NCI-H345 treated with DMSO at 0.1 percent for 48 hours (cell line): ENCODE data around the gene OR4K1.
"Not testable (repeated sequence)": the region's sequence is repeated elsewhere in the genome, so short reads cannot be mapped to it uniquely, and the experiment has no call there.

Source experiments
- DNase-seq: peaks from one replicate; lab custom pipeline; 2025; ENCODE audit not compliant: unreplicated experiment; lab: John Stamatoyannopoulos, UW

Gene OR4K1, protein sequence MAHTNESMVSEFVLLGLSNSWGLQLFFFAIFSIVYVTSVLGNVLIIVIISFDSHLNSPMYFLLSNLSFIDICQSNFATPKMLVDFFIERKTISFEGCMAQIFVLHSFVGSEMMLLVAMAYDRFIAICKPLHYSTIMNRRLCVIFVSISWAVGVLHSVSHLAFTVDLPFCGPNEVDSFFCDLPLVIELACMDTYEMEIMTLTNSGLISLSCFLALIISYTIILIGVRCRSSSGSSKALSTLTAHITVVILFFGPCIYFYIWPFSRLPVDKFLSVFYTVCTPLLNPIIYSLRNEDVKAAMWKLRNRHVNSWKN

DNA sequence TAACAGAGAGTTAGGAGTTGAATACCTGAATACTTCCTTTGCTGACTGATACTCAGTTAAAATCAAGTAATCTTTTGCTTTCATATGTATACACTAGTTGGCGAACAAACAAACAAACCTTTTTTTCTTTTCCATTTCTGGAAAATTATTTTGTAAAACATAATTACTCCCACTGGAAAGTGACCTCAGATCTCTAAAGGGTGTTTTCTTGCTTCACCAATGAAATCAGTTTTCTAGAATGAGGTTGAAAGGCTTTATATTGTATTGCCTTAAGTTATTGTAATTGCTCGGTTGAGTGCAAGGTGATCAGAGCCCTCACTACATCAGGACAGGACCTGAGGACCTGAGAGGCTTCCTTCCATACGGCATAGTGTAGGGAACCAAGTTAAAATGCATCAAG lies at the start of gene OR4K1:
OR4K1 (plus strand) TSS at position 301 of the 400 bp plus-strand sequence. CDS start 4,750 bp downstream, outside the sequence.
- DNase-seq = no peak

DNA sequence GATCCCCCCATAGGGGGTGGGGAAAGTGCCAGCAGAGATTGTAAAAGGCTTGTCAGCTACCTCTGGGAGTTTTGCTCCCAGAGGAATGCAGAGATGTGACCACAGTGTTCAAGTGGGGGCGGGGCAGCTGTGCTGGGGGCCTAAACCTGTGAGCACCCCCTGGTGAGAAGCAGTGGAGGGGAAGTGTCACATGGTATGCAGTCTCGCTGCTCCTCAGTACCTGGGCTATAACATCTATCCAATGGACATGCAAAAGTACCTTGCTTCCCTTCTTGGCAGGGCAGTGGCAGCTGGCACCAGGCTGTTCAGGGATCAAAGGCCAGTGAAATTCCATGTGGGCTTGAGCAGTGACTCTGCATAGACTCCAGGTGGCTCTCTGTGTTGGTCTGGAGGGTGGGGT lies 35.4 kb upstream of the OR4K1 start:
- DNase-seq = no peak

DNA sequence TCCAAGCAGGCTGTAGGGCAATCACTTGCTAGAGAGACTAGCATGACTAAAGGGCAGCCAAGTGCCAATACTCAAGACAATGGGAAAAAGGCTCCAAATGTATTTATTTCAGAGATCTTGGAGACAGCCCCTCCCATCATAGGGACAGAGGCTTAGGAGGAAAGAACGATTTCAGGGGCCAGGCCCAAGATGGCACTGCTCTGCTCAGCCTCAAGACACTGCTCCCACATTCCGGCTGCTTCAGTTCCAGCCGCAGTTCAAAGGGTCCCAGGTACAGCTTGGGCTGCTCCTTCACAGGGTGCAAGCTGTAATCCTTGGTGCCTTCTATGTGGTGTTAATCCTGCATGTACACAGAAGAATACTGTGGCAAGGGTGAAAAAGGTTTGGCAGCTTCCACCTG lies 29.7 kb upstream of the OR4K1 start:
- no peak for DNase-seq

DNA sequence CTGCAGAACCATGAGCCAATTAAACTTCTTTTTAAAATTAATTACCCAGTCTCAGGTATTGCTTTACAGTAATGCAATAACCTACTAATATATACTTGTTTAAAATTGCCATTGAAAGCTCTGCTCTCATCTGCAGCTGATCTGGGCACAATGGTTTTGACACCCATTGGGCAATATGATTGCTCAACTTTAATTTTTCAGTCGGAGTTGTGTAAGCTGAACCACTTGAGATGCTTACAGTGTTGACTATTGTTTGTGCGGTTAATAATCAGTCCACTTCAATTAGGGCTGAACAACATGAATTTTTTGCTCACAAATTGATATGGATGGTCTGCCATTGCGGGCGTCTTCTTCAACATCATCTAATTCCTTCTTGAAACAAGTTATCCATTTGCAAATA lies 28.3 kb upstream of the OR4K1 start:
- DNase-seq = no peak

DNA sequence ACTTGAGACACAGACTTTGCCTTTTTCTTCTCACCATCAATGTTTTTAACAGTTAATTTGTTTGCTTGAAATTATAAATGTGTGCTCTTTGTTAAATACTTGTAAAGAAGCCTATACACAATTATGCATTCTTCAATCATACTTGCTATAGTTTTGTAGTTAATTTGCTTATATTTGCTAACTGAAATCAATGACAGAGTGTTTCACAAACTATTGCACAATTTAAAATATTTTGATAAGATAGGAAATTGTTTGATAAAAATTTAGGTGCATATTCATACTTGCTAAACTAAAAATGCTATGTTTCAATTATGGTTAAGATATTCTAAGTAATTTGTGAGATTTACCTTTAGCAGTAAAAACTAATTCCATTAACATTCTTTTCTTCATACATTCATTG lies 24.1 kb upstream of the OR4K1 start:
- no peak for DNase-seq

DNA sequence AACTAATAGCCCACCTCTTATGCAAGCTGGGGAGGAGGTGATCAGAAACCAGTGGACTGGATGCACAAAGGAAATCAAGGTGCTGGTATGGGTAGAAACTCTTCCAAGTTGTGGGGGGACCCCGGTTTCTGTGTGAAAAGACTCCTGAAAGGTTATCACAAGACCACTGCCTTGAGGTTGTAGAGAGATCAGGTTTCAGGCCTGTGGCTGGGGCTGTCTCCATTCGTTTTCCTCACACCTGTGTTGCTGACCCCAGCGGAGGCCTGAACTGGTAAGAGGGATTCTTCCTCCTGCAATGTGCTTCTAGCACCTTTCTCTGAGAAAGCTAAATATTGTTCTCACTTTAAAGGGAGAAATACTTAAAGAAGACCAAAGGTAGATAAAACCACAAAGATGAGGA lies 19.6 kb upstream of the OR4K1 start:
- no peak for DNase-seq

DNA sequence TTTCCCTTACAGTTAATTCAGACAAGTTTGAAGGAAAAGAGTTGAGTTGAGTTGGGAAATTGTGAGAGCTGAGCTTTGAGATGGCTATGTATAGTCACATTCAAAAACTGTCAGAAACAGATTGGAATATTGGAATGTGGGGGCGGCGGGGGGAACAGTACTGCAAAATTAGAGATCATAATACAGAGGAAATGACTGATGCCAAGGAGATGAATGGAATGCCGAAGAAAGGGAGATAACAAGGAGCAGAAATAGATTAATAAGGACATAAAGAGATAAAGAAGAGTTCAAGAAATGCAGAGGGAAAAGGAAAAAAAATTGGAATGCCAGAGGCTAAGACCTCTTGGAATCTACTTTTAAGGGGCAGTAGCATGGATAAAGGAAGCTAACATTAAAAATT lies 13.5 kb upstream of the OR4K1 start:
- DNase-seq = no peak

DNA sequence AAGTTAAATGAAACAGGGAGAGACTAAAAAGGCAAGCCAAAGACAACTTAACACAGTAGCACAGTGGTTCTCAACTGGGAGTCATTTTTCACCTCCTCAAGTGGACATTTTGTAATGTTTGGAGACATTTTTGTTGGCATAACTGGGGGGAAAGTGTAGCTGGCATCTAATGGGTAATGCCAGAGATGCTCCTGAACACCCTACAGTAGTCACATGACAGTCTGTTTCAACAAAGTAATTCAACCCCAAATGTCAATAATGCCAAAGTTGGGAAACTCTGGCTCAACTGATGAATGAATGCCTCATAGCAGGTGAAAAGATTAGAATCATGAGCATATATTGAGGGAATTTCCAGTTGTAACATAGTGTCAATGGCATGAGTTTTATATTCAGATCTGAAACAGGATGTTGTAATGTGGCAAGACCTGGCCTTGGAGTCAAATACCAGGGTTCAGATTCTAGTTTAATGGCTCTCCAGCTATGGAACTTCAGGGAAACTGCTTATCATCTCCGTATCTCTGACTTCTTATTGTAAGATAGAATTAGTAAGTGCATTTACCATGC lies 12.7 kb upstream of the OR4K1 start:
- DNase-seq = no peak

DNA sequence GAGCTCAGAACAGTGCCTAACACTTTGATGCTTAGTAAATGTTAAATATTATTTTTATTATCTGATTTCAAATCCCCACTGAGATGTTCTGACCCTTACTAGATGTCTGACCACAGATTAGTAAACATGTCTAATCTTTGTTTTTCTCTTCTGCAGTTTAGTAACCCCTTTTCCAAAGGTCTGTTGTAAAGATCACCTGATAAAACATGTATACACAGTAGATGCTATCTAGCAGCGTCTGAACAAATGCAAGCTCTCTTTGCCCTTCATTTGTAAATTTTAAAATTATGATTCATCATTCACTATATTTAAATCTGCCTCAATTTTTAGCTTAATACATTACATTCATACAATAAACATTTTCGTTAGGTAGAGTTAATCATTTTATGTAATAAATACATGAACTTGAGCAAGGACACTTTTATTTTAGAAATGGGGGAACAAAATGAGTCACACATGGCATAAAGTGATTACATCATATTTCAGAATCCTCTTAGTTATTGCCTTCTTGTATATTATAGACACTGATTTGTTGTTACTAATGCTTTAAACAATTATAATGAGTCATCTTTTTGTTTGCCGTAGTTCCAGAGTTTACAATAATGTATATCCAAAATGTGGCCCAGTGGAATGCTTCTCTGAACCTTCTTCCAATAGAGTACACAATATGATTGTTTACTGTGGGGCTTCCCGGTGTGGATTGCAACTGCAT lies 12.0 kb upstream of the OR4K1 start:
- DNase-seq = no peak

DNA sequence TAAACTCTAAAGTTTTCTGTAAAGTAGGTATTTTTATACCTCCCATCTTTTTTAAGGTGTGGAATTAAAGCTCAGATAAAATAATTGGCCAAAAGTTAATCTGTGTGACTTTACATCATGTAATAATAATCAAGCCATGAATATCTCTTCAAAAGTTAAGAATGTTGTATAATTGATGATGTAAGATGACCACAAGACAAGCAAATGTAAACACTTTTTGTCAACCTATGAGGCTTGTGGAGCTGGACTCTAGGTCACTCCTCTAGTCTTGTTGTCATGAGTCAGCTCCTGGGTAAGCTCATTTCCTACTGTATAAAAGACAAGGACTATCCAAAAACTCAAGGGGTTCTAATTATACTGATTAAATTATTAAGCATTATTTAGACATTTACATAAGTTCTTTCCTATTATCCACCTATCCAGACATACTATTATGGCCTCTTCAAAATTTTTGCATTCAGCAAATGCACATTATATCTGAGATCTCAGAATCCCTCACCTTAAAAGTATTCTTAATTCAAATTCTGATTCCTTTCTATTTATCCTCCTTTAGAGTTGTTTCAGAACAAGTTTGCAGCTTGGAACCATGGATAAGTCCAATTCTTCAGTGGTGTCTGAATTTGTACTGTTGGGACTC lies 10.6 kb upstream of the OR4K1 start, which contains the start of gene OR4K5:
OR4K5 (plus strand) TSS at position 587 of the 637 bp plus-strand sequence; CDS start at position 587, 0 bp downstream.
- DNase-seq = no peak

DNA sequence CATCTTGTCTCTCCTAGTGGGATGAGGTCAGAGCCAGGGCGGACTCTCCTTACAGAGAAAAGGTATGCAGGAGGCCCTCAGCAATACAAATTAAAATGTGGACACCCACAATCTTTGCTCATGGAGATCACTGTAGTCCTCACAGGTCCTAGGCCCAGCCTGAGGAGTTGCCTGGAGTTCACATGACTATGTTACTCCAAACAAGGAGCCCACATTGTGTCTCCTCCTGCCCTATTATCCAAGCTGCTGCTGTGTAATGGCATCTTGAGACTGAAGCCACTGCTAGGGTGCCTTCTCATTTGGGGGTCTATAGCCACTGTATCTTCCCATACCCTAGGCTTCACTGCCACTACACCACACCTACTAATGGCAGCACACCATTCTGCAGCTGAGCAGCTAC lies 11.0 kb downstream of the OR4K1 start:
- no peak for DNase-seq

DNA sequence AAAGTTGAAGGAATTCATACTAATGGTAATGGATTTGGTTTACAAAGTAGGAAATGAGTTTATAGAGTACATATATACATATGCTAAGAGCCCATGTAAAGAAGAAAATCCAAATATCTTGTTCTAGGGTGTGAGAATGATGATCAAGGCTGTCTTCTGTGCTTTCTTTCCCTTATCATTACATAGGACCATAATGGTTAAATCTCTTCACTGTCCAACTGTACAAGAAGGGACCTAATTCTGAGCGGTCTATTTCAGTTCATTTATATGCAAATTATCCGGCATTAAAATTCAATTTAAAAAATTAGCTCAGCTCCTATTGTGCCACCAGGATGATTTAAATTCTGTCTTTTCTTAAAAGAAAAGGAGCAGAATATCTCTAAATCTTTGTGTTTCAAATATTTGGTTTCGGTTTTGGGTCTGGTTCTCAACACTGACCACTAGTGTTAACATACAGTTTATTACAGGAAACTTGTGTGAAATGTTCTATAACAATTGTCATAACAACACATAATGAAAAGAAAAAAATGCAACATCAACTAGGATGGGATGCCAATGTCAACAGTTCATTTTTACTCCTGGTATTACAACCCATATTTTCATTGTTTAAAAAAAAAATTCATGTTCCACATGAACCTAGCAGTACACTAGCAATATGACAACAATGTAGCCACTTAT lies 16.8 kb downstream of the OR4K1 start:
- no peak for DNase-seq

DNA sequence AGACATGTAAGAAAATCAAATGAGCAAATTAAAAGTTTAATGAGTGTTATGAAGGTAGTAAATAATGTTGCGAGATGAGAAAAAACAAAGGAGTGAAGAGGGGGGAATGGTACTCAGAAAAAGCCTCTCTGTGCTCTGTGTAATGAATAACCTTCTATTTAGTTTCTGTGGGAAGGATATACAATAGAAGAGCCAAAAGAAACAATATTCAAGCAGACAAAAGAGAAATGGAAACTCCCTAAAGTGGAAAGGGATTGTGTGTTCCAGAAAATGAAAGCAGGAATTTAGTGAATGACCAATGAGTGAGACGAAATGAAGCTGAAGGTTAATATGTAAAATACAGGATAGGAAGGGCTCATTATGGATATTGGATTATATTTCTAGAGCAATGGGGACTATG lies 18.5 kb downstream of the OR4K1 start:
- DNase-seq = no peak

DNA sequence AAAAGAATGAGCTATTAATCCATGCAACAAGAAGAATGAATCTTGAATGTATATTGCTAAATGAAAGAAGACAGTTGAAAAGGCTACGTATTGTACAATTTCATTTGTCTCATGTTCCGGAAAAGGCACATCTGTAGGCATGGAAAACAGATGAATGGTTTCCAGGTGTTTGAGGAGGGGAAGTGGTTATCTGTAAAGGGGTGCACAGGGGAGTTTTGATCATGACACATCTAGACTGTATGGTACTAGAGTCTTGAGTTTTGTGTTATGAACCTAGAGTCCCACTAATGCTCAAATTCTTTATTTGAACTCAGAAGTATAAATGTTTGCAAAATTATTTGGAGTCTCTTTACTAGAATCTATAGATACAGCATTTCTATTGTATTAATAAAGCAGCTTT lies 39.0 kb downstream of the OR4K1 start:
- not testable (repeated sequence) for DNase-seq

DNA sequence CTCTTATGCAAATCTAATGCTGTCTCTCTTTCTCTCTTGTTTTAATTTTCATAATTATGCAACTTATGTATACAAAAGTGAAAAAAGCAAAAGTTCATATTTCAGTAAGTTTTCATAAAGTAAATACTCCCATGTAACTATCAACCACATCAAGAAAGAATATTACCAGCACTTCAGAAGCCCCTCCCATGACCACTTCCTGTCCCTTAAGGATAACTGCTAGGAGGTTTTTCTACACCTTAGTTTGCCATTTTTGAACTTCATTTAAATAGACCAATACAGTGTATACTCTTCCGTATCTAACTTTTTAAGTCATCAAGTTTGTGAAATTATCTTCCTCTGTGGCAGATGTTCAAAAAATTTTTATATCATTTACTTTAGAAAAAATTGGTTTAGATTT lies 44.1 kb downstream of the OR4K1 start:
- no peak for DNase-seq

DNA sequence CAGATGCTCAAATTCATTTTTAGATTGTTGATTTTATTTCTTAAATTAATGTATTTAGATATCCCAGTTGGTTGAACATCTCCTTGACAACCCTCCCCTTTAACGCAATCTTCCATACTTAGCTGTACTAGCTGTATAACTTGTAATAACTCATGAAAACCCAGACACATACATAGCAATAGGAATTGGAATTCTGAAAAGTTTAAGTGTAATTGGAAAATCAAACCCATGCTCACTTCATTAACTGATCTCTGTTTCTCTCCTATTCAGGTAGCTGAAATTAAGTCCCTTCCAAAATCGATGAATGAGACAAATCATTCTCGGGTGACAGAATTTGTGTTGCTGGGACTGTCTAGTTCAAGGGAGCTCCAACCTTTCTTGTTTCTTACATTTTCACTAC lies 44.6 kb downstream of the OR4K1 start, which contains the start of gene OR4K15:
OR4K15 (plus strand) TSS at position 301 of the 400 bp plus-strand sequence; CDS start at position 301, 0 bp downstream.
- no peak for DNase-seq
